Fibroblast of skin of left biceps (primary cell): ENCODE results near the gene KCTD3.

Source experiments
- DNase-seq, 2 experiments: peaks; one replicate each; pipeline ENCODE4 v3.0.0-alpha.2; 2013; ENCODE audit warnings: low read depth in 2 of 2

Gene KCTD3

GRCh38 chr1:215556996-215557395 lies 10.1 kb upstream of the KCTD3 start:
- no peak for DNase-seq

DNA sequence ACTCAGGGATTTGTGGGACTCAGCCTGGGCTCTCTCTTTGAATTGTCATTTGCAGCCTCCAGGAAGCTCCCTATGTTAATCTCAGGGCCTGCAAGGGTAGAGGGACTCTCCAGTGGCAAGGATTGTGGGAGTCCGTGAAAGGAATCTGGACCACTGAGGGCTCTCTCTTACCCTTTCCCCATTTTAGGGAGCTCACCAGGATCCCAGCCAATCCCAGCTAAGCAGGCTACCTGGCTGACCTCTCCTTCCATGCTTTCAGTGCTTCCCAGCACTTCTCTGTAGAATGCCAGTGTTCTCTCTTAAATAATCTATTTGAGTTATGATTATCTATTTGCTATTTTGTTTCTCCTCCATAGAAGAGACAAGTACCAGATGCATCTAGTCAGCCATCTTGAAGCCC lies 9.6 kb upstream of the KCTD3 start:
- DNase-seq: no peak

GRCh38 chr1:215557992-215558626 lies 9.0 kb upstream of the KCTD3 start:
- DNase-seq: no peak

DNA sequence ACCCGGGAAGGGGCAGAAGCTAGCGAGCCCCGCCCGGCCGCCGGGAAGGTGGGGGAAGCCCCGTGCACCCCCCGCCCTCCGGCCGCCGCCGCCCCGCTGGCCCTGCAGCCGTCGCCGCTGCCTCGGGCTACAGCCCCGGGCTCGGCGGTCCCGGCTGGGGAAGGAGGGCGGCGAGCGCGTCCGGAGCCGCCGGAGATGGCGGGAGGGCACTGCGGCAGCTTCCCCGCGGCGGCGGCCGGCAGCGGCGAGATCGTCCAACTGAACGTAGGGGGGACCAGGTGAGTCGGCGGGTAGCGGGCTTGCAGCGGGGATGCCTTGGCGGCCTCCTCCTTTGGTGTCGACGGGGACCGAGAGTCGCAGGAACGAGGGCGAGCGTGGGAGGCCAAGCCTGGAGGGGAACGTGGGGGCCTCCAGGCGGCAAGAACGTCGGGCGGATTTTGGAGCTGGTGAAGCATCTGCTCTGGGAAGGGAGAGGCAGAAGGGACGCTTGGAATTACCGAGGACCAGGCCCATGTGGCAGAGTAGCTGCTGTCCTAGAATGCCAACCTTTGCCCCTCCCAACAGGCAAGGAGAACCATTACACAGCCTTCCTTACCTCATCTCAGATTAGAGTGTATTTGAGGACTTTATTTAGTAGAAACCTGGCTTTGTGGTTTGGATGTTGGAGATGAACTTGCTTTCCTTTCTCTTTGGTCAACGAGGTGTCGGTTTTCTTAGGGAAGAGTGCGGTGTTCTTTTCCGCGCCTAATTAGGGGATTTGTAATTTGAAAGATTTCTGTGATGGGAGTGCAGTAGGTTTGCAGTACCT lies 591 bp downstream of the KCTD3 start:
- peak in 1 of 2 experiments; percentile 13 for DNase-seq

- DNase-seq: peak; percentile 33 to 49
Observed at GRCh38 chr1:215568299-215568692, 1.2 kb downstream of the KCTD3 start.

DNA sequence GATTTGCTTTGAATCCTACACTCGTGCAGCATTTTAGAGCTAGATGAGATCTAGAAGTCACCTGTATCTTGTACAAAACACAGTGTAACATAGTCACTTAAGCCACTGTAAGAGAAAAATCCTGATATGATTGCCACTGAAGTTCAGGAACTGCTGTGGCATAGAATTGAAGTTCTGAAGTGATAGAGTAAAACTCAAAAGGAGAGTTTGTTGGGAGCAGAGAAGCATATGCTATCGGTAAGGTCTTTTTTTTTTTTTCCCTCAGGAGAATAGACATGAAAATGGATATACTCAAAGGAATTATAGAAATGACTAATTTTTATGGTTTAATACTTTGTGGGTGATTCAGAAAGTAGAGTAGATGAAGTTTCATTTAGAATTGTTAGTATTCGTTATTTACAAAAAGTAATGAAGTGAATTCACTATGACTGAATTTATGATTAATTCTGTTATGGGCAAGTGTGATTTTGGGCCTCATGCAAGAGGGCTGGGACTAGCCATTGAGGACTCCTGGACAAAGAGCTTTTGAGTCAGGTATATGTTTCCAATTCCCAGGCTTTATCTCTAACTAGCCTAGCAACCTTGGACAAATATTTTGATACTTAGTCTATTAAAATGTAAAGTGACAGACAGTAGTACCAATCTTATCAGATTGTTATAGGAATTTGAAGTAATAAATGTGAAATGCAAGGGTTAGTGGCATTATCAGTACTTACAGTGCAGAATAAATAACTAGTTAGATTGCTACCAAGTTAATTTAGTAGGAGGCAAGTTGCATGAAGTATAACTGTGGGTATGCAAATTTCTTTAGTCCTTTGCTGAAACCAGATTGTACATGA lies 3.1 kb downstream of the KCTD3 start:
- no peak for DNase-seq

GRCh38 chr1:215581896-215582295 lies 14.8 kb downstream of the KCTD3 start:
- no peak for DNase-seq

GRCh38 chr1:215583185-215583749 lies 16.2 kb downstream of the KCTD3 start:
- no peak for DNase-seq

DNA sequence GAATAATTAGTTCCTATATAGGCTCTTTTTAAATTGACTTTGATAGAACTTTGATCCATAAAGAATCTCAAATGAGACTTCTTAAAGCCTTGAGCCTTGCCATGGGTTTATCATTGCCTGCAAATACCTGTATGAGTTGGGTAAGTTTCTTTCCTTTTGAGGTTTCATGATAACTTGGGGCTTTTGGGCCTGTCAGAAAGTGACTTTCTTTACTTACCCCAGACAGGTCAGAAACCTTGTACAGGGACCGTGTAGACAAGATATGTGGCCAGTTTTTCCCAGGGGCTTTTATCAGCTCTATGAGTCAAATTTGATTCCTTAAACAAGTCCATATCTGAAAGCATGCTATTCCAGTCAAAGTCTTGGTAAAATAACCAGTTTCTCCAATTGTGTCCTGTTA lies 17.3 kb downstream of the KCTD3 start:
- no peak for DNase-seq

DNA sequence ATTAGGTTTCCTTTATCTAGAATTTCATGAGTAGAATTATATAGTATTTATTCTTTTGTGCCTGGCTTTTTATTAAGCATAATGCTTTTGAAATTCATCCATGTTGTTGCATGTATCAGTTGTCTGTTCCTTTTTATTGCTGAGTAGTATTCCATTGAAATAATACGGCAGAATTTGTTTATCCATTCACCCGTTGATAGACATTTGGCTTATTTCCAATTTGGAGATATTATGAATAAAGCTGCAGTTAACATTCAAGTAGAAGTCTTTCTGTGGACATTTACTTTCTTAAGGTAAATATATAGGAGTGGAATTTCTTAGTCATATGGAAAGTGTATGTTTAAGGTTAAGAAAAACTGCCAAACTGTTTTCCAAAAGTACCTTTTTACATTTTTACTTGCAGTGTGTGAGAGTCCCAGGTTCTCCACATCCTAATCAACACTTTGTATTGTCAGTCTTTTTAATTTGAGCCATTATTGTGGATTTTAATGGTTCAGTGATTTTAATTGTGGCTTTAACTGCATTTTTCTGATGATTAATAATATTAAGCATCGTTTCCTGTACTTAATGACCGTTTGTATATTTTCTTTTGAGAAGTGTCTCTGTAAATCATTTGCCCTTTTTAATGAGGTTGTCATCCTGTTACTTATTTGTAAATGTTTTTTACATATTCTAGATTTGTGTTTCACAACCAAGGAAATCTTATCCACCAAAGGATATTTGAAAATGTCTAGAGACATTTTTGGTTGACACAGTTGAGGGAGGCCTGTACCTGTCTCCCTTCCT lies 22.7 kb downstream of the KCTD3 start:
- no peak for DNase-seq

DNA sequence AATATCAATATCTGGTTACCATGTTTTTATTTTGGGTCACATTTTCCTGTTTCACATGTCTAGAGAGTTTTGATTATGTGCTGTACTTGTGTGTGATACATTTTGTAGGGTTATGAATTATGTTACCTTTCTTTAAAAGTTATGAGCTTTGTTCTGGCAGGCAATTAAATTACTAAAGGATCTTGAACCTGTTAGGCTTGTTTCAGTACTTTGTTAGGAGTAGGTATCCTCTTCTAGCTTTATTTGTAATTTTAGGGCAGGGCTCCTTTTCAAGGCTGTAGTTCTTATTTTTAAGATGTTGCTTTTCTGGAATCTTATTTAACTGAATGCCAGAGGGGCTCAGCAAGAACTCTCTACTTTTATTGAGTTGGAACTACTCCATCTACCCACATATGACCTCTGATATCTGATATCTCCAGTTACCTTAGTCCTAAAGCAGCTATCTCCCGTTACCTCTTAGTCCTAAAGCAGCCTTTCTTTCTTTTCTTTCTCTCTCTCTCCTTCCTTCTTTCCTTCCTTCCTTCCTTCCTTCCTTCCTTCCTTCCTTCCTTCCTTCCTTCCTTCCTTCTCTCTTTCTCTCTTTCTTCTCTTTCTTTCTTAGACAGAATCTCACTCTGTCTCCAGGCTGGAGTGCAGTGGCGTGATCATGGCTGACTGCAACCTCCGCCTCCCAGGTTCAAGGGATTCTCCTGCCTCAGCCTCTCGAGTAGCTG lies 23.8 kb downstream of the KCTD3 start:
- no peak for DNase-seq

DNA sequence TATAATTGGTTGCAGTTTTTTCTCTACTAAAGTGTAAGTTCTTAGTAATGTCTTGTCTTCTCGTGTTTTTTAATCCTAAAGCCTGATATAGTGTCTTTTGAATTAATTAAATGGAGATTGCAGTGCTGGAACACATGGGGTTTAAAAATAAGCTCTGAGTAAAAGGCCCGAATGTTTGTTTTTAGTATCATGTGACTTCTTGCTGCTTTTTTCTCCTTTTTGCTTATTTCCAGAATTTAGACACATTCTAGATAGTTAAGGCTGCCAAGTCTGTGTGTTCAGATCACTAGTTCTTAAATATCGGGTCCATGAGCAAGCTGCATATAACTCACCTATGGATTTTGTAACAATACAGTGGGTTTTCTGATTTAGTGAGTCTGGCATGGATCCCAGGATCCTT lies 27.5 kb downstream of the KCTD3 start:
- DNase-seq: no peak

DNA sequence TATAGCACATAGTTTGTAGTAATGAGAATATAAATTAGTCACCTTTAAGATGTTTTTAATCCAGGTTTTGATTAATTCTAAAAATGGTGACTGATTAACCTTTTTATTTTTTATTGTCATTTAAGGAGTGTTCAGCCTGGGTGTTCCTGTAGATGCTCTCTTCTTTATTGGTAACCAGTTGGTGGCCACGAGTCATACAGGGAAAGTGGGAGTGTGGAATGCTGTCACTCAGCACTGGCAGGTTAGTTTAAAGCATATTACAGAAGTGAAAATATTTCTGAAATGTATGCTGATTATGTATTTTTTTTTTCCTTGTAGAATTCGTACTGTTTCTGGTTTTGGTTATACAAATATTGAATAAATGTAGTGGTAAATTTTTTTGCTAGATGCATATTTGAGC lies 28.1 kb downstream of the KCTD3 start:
- DNase-seq: peak; percentile 10 to 25

- DNase-seq: no peak
Observed at GRCh38 chr1:215597961-215598360, 30.9 kb downstream of the KCTD3 start.

GRCh38 chr1:215599418-215600074 lies 32.4 kb downstream of the KCTD3 start:
- DNase-seq: peak; percentile 25 to 26

DNA sequence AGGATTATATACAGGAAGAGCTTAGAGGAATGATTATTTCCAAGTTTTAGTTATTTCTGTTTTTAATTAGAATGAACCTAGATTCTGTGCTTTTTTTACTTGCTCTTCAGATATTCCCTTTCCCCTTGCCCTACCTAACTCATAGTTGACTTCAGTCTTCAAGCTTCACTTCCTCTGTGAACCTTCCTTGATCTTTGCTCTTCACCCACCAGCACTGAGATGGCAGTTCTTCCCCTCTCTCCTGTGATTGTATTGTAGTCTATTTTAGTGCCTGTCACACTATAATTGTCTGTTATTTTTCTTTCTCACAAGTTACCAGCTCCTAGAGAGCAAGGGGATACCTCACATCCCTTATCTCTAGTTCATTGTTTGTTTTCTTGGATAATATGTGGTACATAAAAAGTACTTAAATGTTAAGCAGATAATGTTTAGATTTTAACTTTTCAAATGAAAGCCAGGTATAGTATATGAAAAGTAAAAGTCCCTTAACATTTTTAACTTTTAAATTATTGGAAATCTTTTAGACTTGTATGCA lies 33.2 kb downstream of the KCTD3 start:
- no peak for DNase-seq

- DNase-seq: no peak
Observed at GRCh38 chr1:215600867-215601266, 33.8 kb downstream of the KCTD3 start.

DNA sequence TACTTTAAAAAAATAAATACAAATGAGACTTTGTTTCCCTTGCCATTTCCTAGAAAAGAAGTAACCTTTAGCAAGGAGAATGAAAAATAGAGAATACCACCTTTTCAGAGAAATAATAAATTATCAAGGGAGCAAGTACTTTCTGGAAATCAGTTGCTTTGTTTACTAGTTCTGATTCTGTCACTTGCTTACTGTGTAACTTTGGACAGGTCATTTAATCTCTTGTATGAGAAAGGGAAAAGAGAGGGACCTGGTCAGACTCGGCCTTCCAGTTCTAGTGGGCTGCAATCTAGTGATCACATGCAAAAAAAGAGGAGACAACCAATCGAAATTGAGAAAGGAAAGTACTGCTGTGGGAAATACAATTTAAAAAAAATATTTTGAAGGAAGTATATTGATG lies 34.2 kb downstream of the KCTD3 start:
- no peak for DNase-seq

DNA sequence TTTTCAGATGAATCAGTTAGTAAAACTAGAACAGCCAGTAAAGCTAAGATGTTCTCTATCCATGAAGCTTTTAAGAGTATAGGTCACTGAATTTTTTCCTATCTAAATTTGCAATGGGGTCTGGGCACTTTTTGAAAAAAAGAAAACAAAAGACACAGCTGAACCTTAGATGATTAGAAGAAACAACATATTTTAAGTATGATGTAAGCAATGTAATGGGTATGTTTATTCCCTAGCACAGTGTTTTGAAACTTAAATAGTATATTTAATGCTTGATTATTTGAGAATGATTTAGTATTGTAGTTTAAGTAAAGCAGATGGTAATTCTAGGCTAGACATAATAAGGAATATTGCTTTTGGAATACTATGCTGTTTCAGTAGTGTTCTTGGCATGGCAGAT lies 36.2 kb downstream of the KCTD3 start:
- no peak for DNase-seq
